HEK293T (cell line): ENCODE data around the gene SYNGR1.

ENCODE experiments used
- BHLHE40 ChIP-seq: fragments of 450-650 bp; IDR thresholded peaks from 2 replicates; pipeline ENCODE4 v1.6.1; 2016; ENCODE audit warnings: mild to moderate bottlenecking, moderate library complexity, borderline replicate concordance
- FOXA1 ChIP-seq: fragments of 450-650 bp; IDR thresholded peaks from 2 replicates; pipeline ENCODE4 v1.6.1; 2016; ENCODE audit warnings: mild to moderate bottlenecking
- FOXK2 ChIP-seq: fragments of 450-650 bp; IDR thresholded peaks from 2 replicates; pipeline ENCODE4 v1.6.1; 2016; ENCODE audit warnings: mild to moderate bottlenecking
- SP1 ChIP-seq: fragments of 450-650 bp; IDR thresholded peaks from 2 replicates; pipeline ENCODE4 v1.6.1; 2017
- SUZ12 ChIP-seq: fragments of 450-650 bp; IDR thresholded peaks from 2 replicates; pipeline ENCODE4 v1.6.1; 2016; ENCODE audit warnings: mild to moderate bottlenecking
- TARDBP ChIP-seq: fragments of 450-650 bp; IDR thresholded peaks from 2 replicates; pipeline ENCODE4 v1.6.1; 2016

DNA sequence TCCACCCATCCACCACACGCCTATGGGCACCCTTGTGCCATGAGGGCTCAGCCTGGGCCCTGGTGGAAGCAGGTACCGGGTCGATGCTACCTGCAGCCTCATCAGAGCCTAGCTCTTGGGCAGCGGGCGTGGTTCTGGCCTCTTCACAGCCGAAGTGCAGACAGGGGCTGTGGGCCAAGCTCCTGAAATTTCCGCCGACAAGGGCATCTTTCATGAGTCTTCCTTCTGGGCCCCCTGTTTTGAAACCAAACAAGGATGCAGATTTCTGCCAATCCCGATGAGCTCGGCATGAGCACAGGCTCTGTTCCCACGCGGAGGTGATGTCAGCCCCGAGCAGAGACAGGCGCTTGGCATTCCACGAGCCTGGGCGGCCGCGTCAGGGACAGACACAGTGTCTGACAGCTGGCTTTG lies 84.5 kb downstream of the SYNGR1 start:
- TF ChIP-seq SUZ12 = no peak
- TF ChIP-seq FOXA1 = no peak
- TF ChIP-seq BHLHE40 = no peak
- TF ChIP-seq SP1 = no peak
- TF ChIP-seq TARDBP = no peak
- TF ChIP-seq FOXK2 = no peak
